ENCODE results near the gene ABCA4.

The ABCA4 gene

GRCh38 chr1:94019327-94019726, 101.6 kb downstream of the ABCA4 start:
- Histone ChIP-seq H3K27ac (ENCODE audit: poor library complexity, severe bottlenecking) (no peak overlapping the region), H3K36me3 (ENCODE audit: low read depth) (no peaks in the 10 kb centered on the region), H3K4me3 (ENCODE audit: severe bottlenecking) (no peak overlapping the region), H3K27me3 (ENCODE audit: insufficient read depth, poor library complexity, severe bottlenecking) (no peaks in the 10 kb centered on the region), H3K4me1 (ENCODE audit: insufficient read depth, poor library complexity, severe bottlenecking) (peaks cover 7% of the 10 kb centered on the region), H3K9me3 (ENCODE audit: severe bottlenecking) (no peaks in the 10 kb centered on the region)
- ATAC-seq (ENCODE audit: low read depth) (no peak), DNase-seq (ENCODE audit: low spot score) (no peak)
- no peak for TF ChIP-seq CTCF (IDR thresholded peaks at IDR 0.05; ENCODE audit: poor library complexity, severe bottlenecking)

GRCh38 chr1:94017155-94017829, 103.7 kb downstream of the ABCA4 start:
- no peaks in the 10 kb centered on the region for H3K27me3 ChIP-seq (ENCODE audit: insufficient read depth, poor library complexity, severe bottlenecking)
- DNase-seq (ENCODE audit: low spot score) (no peak), ATAC-seq (ENCODE audit: low read depth) (no peak)
- no peak overlapping the region for H3K4me3 ChIP-seq (ENCODE audit: severe bottlenecking)
- no peaks in the 10 kb centered on the region for H3K9me3 ChIP-seq (ENCODE audit: severe bottlenecking)
- H3K27ac ChIP-seq (ENCODE audit: poor library complexity, severe bottlenecking), result no peak overlapping the region
- TF ChIP-seq CTCF (IDR thresholded peaks at IDR 0.05; ENCODE audit: poor library complexity, severe bottlenecking), result no peak
- H3K4me1 ChIP-seq (ENCODE audit: insufficient read depth, poor library complexity, severe bottlenecking), result peaks cover 7% of the 10 kb centered on the region
- H3K36me3 ChIP-seq (ENCODE audit: low read depth), result no peaks in the 10 kb centered on the region

- DNase-seq (ENCODE audit: low spot score), result no peak
- Histone ChIP-seq H3K27me3 (ENCODE audit: insufficient read depth, poor library complexity, severe bottlenecking) (no peaks in the 10 kb centered on the region), H3K27ac (ENCODE audit: poor library complexity, severe bottlenecking) (no peak overlapping the region), H3K4me1 (ENCODE audit: insufficient read depth, poor library complexity, severe bottlenecking) (no peaks in the 10 kb centered on the region), H3K4me3 (ENCODE audit: severe bottlenecking) (no peak overlapping the region), H3K9me3 (ENCODE audit: severe bottlenecking) (no peaks in the 10 kb centered on the region), H3K36me3 (ENCODE audit: low read depth) (no peaks in the 10 kb centered on the region)
- TF ChIP-seq CTCF (IDR thresholded peaks at IDR 0.05; ENCODE audit: poor library complexity, severe bottlenecking), result no peak
- ATAC-seq (ENCODE audit: low read depth), result no peak
Measured at GRCh38 chr1:94015489-94015817, 105.5 kb downstream of the ABCA4 start.

- Histone ChIP-seq H3K27me3 (ENCODE audit: insufficient read depth, poor library complexity, severe bottlenecking) (no peaks in the 10 kb centered on the region), H3K4me1 (ENCODE audit: insufficient read depth, poor library complexity, severe bottlenecking) (no peaks in the 10 kb centered on the region), H3K9me3 (ENCODE audit: severe bottlenecking) (no peaks in the 10 kb centered on the region), H3K4me3 (ENCODE audit: severe bottlenecking) (no peak overlapping the region), H3K36me3 (ENCODE audit: low read depth) (no peaks in the 10 kb centered on the region), H3K27ac (ENCODE audit: poor library complexity, severe bottlenecking) (no peak overlapping the region)
- no peak for TF ChIP-seq CTCF (IDR thresholded peaks at IDR 0.05; ENCODE audit: poor library complexity, severe bottlenecking)
- DNase-seq (ENCODE audit: low spot score) (no peak), ATAC-seq (ENCODE audit: low read depth) (no peak)
Measured at GRCh38 chr1:94014635-94015488, 106.1 kb downstream of the ABCA4 start.

GRCh38 chr1:94014087-94014486, 106.9 kb downstream of the ABCA4 start:
- no peak for DNase-seq (ENCODE audit: low spot score)

More at GRCh38 chr1:94014087-94014486, 106.9 kb downstream of the ABCA4 start:
- Histone ChIP-seq H3K36me3 (ENCODE audit: low read depth) (no peaks in the 10 kb centered on the region), H3K9me3 (ENCODE audit: severe bottlenecking) (no peaks in the 10 kb centered on the region), H3K4me1 (ENCODE audit: insufficient read depth, poor library complexity, severe bottlenecking) (no peaks in the 10 kb centered on the region), H3K4me3 (ENCODE audit: severe bottlenecking) (no peak overlapping the region), H3K27me3 (ENCODE audit: insufficient read depth, poor library complexity, severe bottlenecking) (no peaks in the 10 kb centered on the region), H3K27ac (ENCODE audit: poor library complexity, severe bottlenecking) (no peak overlapping the region)
- no peak for ATAC-seq (ENCODE audit: low read depth)
- TF ChIP-seq CTCF (IDR thresholded peaks at IDR 0.05; ENCODE audit: poor library complexity, severe bottlenecking), result no peak
